Retinal pigment epithelial cell (primary cell): ENCODE results near the gene WBP1L.

ENCODE experiments used
- DNase-seq: peaks from one replicate; pipeline ENCODE4 v3.0.0-alpha.2; 2010; ENCODE audit warnings: low read depth
- H3K4me3 ChIP-seq: 2 replicates; pipeline ENCODE4 v1.5.1; 2011; ENCODE audit warnings: mild to moderate bottlenecking, low read length, control low read depth, moderate library complexity
- TF ChIP-seq, protein P1 (sequence below): conservative IDR thresholded peaks from 2 replicates; pipeline ENCODE4 v1.5.1; 2011; ENCODE audit warnings: low read depth, low read length, control low read depth, inconsistent platforms

Gene WBP1L

DNA sequence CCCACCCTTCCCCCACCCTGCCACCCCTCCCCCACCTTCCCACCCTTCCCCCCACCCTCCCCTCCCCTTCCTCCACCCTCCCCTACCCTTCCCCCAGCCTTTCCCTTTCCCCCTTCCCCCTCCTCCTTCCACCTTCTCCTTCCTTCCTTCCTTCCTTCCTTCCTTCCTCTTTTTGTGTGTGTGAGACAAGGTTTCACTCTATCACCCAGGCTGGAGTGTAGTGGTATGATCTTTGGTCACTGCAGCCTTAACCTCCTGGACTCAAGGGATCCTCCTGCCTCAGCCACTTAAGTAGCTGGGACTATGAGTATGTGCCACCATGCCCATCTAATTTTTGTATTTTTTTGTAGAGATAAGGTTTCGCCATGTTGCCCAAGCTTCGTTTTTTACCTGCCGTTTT, 58.2 kb downstream of the WBP1L start:
- DNase-seq = no peak
- TF ChIP-seq, protein P1, sequence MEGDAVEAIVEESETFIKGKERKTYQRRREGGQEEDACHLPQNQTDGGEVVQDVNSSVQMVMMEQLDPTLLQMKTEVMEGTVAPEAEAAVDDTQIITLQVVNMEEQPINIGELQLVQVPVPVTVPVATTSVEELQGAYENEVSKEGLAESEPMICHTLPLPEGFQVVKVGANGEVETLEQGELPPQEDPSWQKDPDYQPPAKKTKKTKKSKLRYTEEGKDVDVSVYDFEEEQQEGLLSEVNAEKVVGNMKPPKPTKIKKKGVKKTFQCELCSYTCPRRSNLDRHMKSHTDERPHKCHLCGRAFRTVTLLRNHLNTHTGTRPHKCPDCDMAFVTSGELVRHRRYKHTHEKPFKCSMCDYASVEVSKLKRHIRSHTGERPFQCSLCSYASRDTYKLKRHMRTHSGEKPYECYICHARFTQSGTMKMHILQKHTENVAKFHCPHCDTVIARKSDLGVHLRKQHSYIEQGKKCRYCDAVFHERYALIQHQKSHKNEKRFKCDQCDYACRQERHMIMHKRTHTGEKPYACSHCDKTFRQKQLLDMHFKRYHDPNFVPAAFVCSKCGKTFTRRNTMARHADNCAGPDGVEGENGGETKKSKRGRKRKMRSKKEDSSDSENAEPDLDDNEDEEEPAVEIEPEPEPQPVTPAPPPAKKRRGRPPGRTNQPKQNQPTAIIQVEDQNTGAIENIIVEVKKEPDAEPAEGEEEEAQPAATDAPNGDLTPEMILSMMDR = no peak
- no peak overlapping the region for H3K4me3 ChIP-seq

DNA sequence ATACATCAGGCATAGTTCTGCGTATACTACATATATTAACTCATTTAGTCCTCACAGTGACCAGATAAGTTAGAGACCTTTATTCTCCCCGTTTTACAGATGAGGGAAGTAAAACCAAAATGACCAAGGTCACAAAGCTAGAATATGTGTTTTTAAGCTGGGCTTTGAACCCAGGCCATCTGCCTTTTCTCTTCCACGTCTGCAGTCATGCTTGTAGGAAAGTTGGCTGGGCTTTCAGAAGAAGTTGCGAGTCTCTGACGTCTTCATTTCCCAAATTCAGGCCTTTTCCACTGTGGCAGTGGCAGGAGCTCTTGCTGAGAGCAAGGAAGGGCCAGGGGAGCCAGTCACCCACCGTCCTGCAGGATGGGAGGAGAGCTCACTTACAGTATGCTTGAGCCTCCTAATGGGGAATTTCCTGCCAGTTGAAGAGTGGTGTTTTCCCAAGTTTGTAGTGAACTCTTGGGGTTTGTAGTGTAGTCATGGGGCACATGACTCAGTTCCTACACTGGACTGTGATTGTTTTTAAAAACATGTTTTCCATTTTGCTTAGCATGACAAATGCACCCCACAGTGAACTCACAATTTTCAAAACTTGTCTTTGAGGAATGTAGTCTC, 59.3 kb downstream of the WBP1L start:
- peak; percentile 54 for DNase-seq
- TF ChIP-seq, protein P1 = no peak
- H3K4me3 ChIP-seq = no peak overlapping the region

DNA sequence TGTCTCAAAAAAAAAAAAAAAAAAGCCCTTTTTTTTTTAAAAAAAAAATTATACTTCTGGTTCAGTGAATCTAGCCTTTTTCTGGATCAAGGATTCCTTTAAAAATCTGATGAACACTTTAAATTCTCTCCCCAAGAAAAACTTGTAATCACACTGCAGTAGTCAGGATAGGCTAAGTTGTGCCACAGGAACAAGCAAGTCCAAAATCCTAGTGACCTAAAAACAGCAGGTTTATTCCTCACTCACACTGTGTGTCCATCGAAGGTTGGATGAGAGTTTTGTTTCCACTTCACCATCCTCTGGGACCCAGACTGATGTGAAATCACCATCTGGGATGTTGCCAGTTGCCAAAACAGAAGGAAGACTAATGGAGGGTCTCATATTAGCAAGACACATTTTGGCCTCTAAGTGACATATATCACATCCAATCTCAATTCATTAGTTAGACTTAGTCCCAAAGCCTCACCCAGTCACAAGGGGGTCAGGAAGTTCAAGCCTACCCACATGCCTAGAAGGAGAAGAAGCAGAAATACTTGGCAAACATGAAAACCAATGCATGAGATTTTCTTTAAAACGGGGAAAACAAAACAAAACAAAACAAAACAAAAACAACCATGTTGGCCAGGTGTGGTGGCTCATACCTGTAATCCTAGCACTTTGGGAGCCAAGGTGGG, 60.8 kb downstream of the WBP1L start:
- no peak for DNase-seq
- TF ChIP-seq, protein P1 = no peak
- H3K4me3 ChIP-seq = no peak overlapping the region

DNA sequence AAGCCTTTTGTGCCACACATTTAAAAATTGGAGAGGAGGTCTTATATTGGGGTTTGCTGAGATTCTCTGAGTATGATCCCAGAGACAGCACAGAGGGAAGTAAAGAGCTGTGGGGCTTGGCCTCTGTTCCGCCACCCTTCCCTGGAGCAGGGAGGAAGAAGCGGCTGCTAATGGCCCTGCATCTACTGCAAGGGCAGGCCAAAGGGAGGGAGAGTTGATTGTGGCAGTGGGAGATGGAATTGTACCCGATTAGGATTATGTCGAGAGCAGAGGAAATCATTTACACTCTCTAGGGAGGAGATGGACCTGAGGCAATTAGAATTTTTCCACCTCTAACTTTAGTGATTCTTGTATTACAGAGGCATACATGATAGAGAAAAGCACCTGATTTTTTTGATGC, 64.6 kb downstream of the WBP1L start:
- TF ChIP-seq, protein P1 = no peak
- H3K4me3 ChIP-seq = no peak overlapping the region
- DNase-seq = no peak

DNA sequence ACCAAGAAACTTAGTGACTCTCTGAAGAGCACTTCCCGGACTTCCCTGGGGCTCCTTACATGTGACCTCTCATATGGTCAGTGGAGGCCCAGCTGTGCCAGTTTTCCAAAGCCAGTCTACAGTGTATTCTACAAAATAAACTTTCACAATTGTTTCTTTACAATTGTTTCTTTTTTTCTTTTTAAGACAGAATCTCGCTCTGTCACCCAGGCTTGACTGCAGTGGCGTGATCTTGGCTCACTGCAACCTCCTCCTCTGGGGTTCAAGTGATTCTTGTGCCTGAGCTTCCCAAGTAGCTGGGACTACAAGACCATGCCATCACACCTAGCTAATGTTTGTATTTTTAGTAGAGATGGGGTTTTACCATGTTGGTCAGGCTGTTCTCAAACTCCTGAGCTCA, 67.6 kb downstream of the WBP1L start:
- TF ChIP-seq, protein P1 = no peak
- DNase-seq = no peak

DNA sequence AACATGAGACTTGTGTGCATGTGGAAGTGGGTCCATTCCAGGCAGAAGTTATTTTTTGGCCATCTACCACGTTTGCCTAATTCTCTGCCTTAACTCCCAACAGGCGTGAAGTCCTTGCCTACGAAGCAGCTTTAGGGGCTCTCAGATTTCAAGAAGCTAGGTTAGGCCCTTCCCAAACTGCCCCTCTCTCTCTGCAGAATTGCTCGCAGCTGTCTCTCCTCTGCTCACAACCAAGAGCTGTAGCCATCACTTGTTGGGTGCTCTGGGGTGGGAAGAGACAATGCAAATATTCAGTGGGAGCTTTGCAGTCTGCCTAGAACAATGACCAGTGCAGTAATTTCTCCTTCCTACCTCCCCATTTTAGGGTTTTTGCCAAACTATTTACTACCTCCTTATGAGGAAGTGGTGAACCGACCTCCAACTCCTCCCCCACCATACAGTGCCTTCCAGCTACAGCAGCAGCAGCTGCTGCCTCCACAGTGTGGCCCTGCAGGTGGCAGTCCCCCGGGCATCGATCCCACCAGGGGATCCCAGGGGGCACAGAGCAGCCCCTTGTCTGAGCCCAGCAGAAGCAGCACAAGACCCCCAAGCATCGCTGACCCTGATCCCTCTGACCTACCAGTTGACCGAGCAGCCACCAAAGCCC, 68.6 kb downstream of the WBP1L start:
- no peak for DNase-seq
- TF ChIP-seq, protein P1 = no peak
- no peak overlapping the region for H3K4me3 ChIP-seq

More for the DNA sequence above, 67.6 kb downstream of the WBP1L start:
- H3K4me3 ChIP-seq = no peak overlapping the region
